Type B pancreatic cell (in vitro differentiated cells): Measurements from ENCODE around the gene PRKCE. TPM values are rescaled to one million over a fixed set of nuclear protein-coding genes. Genes with fewer than 3 reads are reported as not detected.

Experiments
- DNase-seq: peaks from one replicate; pipeline ENCODE4 v3.0.0; 2021; ENCODE audit warnings: mixed read lengths; ENCODE audit not compliant: unreplicated experiment; ENCODE audit errors: extremely low spot score
- H3K27ac Mint-ChIP-seq: 2 replicates; pipeline ENCODE4 v1.8.0; 2021; ENCODE audit warnings: mild to moderate bottlenecking, mixed read lengths
- H3K27me3 Mint-ChIP-seq: 2 replicates; pipeline ENCODE4 v1.8.0; 2021; ENCODE audit warnings: mixed read lengths
- H3K36me3 Mint-ChIP-seq: 2 replicates; pipeline ENCODE4 v1.8.0; 2021; ENCODE audit warnings: mixed read lengths
- H3K4me1 Mint-ChIP-seq: one replicate; pipeline ENCODE4 v1.8.0; 2021; ENCODE audit warnings: mixed read lengths; ENCODE audit not compliant: unreplicated experiment
- H3K4me3 Mint-ChIP-seq: 2 replicates; pipeline ENCODE4 v1.8.0; 2021; ENCODE audit warnings: mild to moderate bottlenecking, mixed read lengths
- H3K9me3 Mint-ChIP-seq: 2 replicates; pipeline ENCODE4 v1.8.0; 2021; ENCODE audit warnings: mixed read lengths
- total RNA-seq: library from RNA; stranded (reverse); gene quantifications from 2 replicates; pipeline ENCODE4 v1.2.1, GENCODE V29; 2021; ENCODE audit warnings: low replicate concordance
- TF ChIP-seq, protein P1 (sequence below): fragments of 200-600 bp; sonication (generic); conservative IDR thresholded peaks from 2 replicates; pipeline ENCODE4 v1.5.0; 2021; ENCODE audit warnings: antibody characterized with exemption, mild to moderate bottlenecking

Gene PRKCE
- total RNA-seq, 1 donor from 2014 or later, result 21.2 TPM

DNA sequence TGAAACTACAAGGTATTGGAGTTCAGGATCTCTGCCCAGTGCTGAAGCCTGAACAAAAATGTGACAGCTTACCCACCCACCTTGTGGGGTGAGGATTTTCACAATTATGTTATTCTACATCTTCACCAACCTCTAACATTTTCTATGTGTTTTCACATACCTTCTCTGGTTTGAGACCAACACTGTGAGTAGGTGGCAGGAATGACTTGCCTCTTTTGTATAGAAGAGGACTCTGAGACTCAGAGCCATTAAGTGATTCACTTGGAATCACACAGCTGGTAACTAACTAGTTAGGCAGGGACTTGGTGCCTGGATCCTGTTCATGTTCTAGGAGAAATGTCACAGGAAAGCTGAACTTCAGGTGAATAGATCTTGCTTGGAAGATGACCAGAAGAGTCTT, 25.7 kb upstream of the PRKCE start:
- Mint-ChIP-seq H3K4me3 (no peak overlapping the region), H3K36me3 (no peaks in the 10 kb centered on the region), H3K4me1 (no peaks in the 10 kb centered on the region), H3K27me3 (peaks cover 19% of the 10 kb centered on the region), H3K9me3 (no peaks in the 10 kb centered on the region), H3K27ac (no peak overlapping the region)
- no peak for DNase-seq
- TF ChIP-seq, protein P1, sequence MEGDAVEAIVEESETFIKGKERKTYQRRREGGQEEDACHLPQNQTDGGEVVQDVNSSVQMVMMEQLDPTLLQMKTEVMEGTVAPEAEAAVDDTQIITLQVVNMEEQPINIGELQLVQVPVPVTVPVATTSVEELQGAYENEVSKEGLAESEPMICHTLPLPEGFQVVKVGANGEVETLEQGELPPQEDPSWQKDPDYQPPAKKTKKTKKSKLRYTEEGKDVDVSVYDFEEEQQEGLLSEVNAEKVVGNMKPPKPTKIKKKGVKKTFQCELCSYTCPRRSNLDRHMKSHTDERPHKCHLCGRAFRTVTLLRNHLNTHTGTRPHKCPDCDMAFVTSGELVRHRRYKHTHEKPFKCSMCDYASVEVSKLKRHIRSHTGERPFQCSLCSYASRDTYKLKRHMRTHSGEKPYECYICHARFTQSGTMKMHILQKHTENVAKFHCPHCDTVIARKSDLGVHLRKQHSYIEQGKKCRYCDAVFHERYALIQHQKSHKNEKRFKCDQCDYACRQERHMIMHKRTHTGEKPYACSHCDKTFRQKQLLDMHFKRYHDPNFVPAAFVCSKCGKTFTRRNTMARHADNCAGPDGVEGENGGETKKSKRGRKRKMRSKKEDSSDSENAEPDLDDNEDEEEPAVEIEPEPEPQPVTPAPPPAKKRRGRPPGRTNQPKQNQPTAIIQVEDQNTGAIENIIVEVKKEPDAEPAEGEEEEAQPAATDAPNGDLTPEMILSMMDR, result no peak

DNA sequence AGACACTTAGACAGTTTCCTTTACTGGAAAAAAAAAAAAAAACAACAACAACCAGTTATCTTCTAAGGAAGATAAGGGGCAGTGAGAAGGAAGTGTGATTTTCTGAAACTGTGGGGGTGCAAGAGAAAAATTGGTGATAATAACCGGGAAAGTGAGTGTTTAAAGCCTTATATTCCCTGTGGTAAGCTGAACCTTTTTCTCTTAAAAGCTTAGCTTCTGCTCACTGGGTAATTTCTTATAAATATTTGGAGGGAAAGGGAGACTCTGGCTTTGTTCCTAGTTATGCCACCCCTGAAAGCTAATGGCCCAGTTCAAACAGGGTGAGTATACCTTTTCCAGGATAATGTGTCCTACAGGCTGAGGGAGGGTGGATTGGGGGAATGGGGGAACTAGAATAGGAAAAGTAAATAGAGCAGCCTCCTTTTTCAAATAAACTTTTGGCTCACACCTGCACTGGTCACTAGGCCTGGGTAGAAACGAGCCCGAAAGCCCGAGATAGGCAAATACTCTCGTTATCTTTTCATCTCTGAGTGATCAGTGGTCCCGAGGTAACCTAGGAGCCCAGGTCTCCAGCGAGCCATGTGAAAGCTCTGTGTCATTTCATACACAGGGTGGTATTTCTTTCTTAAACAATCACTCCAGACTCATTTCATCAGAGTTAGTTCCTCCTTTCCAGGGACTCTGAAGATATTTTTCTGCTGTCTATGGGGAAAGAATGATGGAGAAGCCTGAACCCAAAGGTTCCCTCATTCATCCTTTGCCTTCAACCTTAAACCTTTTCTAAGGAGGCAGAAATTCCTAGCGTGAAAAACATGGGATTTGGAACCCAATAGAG, 24.9 kb upstream of the PRKCE start:
- H3K36me3 Mint-ChIP-seq, result no peaks in the 10 kb centered on the region
- H3K9me3 Mint-ChIP-seq, result no peaks in the 10 kb centered on the region

DNA sequence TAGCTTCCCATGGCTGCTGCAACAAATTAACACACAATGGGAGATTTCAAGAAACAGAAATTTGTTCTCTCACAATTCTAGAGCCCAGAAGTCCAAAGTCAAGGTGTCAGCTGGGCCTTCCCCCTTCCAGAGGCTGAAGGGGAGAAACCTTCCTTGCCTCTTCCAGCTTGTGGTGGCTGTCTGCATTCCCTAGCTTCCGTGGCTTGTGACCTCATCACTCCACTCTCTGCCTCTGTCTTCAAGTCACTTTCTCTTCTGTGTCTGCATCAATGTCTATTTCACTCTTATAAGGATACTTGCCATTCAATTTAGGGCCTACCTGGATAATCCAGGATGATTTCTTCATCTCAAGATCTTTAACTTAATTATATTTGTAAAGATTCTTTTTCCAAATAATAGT, 23.6 kb upstream of the PRKCE start:
- H3K4me1 Mint-ChIP-seq, result no peaks in the 10 kb centered on the region
- no peaks in the 10 kb centered on the region for H3K9me3 Mint-ChIP-seq
- H3K4me3 Mint-ChIP-seq, result no peak overlapping the region
- no peak overlapping the region for H3K27ac Mint-ChIP-seq
- TF ChIP-seq, protein P1, result no peak
- no peaks in the 10 kb centered on the region for H3K36me3 Mint-ChIP-seq
- DNase-seq, result no peak
- peaks cover 26% of the 10 kb centered on the region for H3K27me3 Mint-ChIP-seq

More for the DNA sequence above, 24.9 kb upstream of the PRKCE start:
- no peaks in the 10 kb centered on the region for H3K4me1 Mint-ChIP-seq
- H3K27ac Mint-ChIP-seq, result no peak overlapping the region
- H3K4me3 Mint-ChIP-seq, result no peak overlapping the region
- DNase-seq, result no peak
- TF ChIP-seq, protein P1, result no peak
- H3K27me3 Mint-ChIP-seq, result peaks cover 22% of the 10 kb centered on the region

DNA sequence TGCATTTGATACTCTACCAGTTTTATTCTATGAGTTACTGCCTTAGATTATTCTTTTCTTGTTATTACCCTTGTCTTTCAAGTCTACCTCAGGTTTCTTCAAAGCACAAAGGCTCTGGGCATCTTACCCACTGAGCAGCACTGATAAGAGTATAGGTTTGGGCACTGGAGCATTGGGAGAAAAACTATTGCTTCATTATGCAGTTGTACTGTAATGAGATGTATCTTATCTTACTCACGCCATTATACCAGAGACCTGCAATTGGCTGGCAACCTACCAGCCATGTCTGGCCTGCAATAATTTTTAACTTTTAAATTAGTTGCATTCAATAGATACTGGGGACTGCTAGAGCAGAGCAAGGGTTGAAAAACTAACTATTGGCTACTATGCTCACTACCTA, 21.5 kb upstream of the PRKCE start:
- TF ChIP-seq, protein P1, result no peak
- H3K4me1 Mint-ChIP-seq, result no peaks in the 10 kb centered on the region
- peaks cover 32% of the 10 kb centered on the region for H3K27me3 Mint-ChIP-seq
- no peak for DNase-seq
- H3K27ac Mint-ChIP-seq, result no peak overlapping the region
- no peaks in the 10 kb centered on the region for H3K9me3 Mint-ChIP-seq
- H3K36me3 Mint-ChIP-seq, result no peaks in the 10 kb centered on the region
- no peak overlapping the region for H3K4me3 Mint-ChIP-seq

DNA sequence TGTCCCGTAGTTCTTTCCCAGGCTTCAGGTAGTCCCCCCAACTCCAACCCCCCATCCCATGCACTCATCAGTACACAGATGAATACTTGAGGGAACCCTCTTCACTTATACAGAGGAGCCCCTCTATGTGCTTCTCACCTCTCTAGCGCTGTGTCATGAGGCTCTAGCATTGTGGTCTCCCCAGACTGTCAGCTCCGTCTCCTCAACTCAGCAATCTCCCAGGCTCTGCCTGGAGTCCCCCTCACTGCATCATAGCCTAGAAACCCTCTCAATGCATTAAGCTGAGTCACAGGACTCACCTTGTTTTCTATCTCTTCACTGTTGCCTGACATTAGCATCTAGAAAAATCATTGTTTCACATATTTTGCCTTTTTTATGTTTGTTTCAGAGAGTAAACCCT, 20.2 kb upstream of the PRKCE start:
- Mint-ChIP-seq H3K4me3 (no peak overlapping the region), H3K9me3 (no peaks in the 10 kb centered on the region), H3K4me1 (no peaks in the 10 kb centered on the region), H3K27ac (no peak overlapping the region), H3K27me3 (peaks cover 38% of the 10 kb centered on the region), H3K36me3 (no peaks in the 10 kb centered on the region)
- no peak for DNase-seq
- TF ChIP-seq, protein P1, result no peak
